HG03159 (cell line): ENCODE data around the gene CTNNA3.

Experiments
- ATAC-seq: cut with Tn5 transposase; IDR thresholded peaks from one replicate; pipeline ENCODE4 v1.9.1; 2021; ENCODE audit warnings: mild to moderate bottlenecking, moderate library complexity; ENCODE audit not compliant: unreplicated experiment

CTNNA3 gene

GRCh38 chr10:65910209-65910608 lies 1785.8 kb downstream of the CTNNA3 start:
- ATAC-seq, result no peak

- ATAC-seq, result no peak
These were observed 1788.7 kb downstream of the CTNNA3 start for GRCh38 chr10:65907199-65907712.

- ATAC-seq, result no peak
These were observed 1792.4 kb downstream of the CTNNA3 start for GRCh38 chr10:65903620-65904019.

DNA sequence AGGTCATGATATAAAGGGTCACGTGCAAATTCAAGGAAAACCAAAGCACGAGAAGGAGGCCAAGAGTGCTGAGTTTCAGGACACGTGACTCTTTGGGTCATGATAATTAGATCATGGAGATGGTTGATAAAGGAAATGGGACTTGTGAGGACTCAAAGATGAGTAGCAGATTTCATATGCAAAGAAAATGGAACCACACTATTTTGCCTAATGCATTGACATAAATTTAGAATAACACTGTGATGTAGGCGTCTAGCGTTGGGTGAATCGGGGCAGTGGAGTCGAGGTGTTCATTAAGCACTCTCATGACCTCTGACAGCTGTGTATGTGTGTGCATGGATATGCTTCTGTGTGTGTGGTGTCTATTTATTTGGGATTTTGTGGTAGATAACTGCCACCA lies 1795.7 kb downstream of the CTNNA3 start:
- ATAC-seq, result no peak

GRCh38 chr10:65898055-65898454 lies 1797.9 kb downstream of the CTNNA3 start:
- ATAC-seq, result no peak

- no peak for ATAC-seq
These were observed 1801.0 kb downstream of the CTNNA3 start for GRCh38 chr10:65894961-65895360.

DNA sequence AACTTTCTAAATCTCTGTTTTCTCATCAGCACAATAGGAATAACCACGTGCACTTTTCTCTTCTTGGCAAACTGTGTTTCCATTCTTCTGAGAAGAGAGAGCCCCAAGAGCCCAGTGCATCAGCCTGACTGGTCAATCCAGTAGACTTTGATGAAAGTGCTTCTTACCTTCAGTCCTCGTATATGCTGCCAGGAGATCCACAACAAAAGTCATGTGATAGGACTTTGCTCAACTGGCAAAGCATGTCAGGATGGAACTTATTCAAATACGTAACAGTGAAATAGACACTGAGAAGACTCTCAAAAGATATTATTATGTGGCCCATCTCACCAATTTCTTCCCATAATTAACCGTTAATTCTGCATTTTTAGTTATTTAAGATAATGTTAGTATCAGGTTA lies 1801.6 kb downstream of the CTNNA3 start:
- no peak for ATAC-seq

DNA sequence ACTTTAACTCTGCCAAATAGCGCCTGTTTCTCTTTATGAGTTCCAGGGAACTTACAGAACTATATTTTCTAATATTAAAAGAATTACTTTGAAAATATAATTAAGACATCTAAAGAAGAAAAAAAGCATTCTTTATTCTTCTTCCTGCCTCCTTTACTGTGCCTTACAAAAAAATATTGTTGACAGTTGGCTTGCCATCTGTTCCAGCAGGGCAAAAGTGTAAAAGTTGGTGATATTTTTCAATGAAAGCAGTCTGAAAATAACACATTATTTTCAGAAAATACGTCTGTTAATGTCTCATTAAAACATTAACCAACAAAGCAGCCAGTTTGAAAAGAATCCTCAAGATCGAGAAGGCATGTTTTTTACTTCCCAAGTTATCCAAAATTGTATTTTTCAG lies 1802.3 kb downstream of the CTNNA3 start:
- ATAC-seq, result no peak

- ATAC-seq, result no peak
These were observed 1803.7 kb downstream of the CTNNA3 start for GRCh38 chr10:65892284-65892683.

- peak; percentile 88 for ATAC-seq
These were observed 1804.7 kb downstream of the CTNNA3 start for GRCh38 chr10:65891073-65891981.

GRCh38 chr10:65864529-65864928 lies 1831.5 kb downstream of the CTNNA3 start:
- ATAC-seq, result no peak

DNA sequence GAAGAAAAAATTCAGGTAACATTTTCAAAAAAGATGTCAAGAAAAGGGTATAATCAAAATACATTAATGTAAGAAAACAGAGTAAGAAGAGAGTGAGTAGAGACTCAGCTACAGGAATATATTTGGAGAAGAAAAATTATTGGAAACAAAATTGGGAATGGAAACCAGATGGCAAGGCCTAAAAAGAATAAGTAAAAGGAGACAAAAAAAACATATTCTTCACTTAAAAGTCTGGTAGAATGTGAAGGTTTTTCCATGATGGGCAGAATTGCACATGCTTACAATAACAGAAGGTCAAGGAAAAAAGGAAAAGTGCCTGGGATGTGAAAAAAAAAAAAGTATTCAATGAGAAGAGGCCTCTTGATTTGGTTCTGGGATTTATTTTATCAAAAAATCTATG lies 1832.0 kb downstream of the CTNNA3 start:
- ATAC-seq, result no peak
